ENCODE measurements around the gene KSR1.

DNA sequence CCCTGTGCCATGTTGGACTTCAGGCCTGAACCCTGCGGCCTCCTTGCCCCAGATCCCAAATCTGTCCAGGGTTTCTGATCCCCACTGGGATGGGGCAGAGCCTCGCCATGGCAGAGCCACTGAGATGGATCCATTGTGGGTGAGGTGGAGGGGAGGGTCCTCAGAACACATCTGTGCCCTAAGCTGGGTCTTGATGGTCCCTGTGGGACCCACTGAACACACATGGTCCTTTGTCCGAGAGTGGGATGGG is 38.0 kb upstream of the KSR1 start:
- TF ChIP-seq, protein P1, sequence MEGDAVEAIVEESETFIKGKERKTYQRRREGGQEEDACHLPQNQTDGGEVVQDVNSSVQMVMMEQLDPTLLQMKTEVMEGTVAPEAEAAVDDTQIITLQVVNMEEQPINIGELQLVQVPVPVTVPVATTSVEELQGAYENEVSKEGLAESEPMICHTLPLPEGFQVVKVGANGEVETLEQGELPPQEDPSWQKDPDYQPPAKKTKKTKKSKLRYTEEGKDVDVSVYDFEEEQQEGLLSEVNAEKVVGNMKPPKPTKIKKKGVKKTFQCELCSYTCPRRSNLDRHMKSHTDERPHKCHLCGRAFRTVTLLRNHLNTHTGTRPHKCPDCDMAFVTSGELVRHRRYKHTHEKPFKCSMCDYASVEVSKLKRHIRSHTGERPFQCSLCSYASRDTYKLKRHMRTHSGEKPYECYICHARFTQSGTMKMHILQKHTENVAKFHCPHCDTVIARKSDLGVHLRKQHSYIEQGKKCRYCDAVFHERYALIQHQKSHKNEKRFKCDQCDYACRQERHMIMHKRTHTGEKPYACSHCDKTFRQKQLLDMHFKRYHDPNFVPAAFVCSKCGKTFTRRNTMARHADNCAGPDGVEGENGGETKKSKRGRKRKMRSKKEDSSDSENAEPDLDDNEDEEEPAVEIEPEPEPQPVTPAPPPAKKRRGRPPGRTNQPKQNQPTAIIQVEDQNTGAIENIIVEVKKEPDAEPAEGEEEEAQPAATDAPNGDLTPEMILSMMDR (IDR thresholded peaks at IDR 0.05 in 2 of 3, conservative IDR thresholded peaks at IDR 0.05 in 1 of 3; ENCODE audit: control insufficient read depth in 2 of 3, extremely low read depth in 1 of 3, insufficient read depth in 1 of 3, low read depth in 3 of 3, low read length in 3 of 3): no peak
- TF ChIP-seq FOXM1 (IDR thresholded peaks at IDR 0.05; ENCODE audit: low read depth, low read length) (no peak), SP1 (IDR thresholded peaks at IDR 0.05; ENCODE audit: low read depth, low read length) (no peak), KDM1A (IDR thresholded peaks at IDR 0.05; ENCODE audit: borderline replicate concordance) (no peak), JUND (IDR thresholded peaks at IDR 0.05; ENCODE audit: low read depth, low read length) (no peak), LARP7 (IDR thresholded peaks at IDR 0.05) (no peak), EZH2 (IDR thresholded peaks at IDR 0.05; ENCODE audit: borderline replicate concordance, control insufficient read depth, low read depth, low read length) (no peak), SMC3 (IDR thresholded peaks at IDR 0.05; ENCODE audit: borderline replicate concordance, low read length) (no peak), IKZF1 (conservative IDR thresholded peaks at IDR 0.05) (no peak), YY1 (IDR thresholded peaks at IDR 0.05; ENCODE audit: low read depth, low read length) (no peak)
- TF ChIP-seq, protein P2, sequence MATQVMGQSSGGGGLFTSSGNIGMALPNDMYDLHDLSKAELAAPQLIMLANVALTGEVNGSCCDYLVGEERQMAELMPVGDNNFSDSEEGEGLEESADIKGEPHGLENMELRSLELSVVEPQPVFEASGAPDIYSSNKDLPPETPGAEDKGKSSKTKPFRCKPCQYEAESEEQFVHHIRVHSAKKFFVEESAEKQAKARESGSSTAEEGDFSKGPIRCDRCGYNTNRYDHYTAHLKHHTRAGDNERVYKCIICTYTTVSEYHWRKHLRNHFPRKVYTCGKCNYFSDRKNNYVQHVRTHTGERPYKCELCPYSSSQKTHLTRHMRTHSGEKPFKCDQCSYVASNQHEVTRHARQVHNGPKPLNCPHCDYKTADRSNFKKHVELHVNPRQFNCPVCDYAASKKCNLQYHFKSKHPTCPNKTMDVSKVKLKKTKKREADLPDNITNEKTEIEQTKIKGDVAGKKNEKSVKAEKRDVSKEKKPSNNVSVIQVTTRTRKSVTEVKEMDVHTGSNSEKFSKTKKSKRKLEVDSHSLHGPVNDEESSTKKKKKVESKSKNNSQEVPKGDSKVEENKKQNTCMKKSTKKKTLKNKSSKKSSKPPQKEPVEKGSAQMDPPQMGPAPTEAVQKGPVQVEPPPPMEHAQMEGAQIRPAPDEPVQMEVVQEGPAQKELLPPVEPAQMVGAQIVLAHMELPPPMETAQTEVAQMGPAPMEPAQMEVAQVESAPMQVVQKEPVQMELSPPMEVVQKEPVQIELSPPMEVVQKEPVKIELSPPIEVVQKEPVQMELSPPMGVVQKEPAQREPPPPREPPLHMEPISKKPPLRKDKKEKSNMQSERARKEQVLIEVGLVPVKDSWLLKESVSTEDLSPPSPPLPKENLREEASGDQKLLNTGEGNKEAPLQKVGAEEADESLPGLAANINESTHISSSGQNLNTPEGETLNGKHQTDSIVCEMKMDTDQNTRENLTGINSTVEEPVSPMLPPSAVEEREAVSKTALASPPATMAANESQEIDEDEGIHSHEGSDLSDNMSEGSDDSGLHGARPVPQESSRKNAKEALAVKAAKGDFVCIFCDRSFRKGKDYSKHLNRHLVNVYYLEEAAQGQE (IDR thresholded peaks at IDR 0.05; ENCODE audit: low read depth, low read length): no peak
- TF ChIP-seq, protein P3, sequence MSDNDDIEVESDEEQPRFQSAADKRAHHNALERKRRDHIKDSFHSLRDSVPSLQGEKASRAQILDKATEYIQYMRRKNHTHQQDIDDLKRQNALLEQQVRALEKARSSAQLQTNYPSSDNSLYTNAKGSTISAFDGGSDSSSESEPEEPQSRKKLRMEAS (IDR thresholded peaks at IDR 0.05; ENCODE audit: low read depth, low read length): no peak

All from GM12878 (cell line).